HepG2 (cell line): ENCODE results near the gene TRAF3. TPM values are rescaled to one million over a fixed set of nuclear protein-coding genes. Genes with fewer than 3 reads are reported as not detected.

Experiments
- ATAC-seq: fragments of 200-7000 bp; cut with Tn5 transposase; 3 replicates; pipeline ENCODE4 v1.9.1; 2020; ENCODE audit warnings: mild to moderate bottlenecking, moderate library complexity
- BruUV-seq: library from RNA; stranded (reverse); fragments of 400-500 nt; replicated peaks from 2 replicates; lab custom pipeline; 2021; lab: Mats Ljungman, UMichigan
- CTCF ChIA-PET: fragments of 300-600 bp; formaldehyde crosslinking; extraction: SDS; loops from one replicate; lab custom pipeline; 2021; ENCODE audit warnings: low total read pairs, inconsistent platforms, low intra/inter-chr PET ratio; lab: Yijun Ruan, JAX
- POLR2A ChIA-PET: fragments of 350-600 bp; sonication (Branson Sonifier 250); formaldehyde crosslinking; loops from one replicate; lab custom pipeline; 2020; ENCODE audit warnings: antibody characterized with exemption, inconsistent platforms; lab: Yijun Ruan, JAX
- DNase-seq: peaks from one replicate; pipeline ENCODE4 v3.0.0-alpha.2; 2015; ENCODE audit warnings: low spot score
- FAIRE-seq: peaks from 3 replicates; lab custom pipeline; 2011; peaks lifted over from hg19 to GRCh38; lab: Jason Lieb, UNC
- H2AFZ ChIP-seq: one replicate; pipeline ENCODE4 v1.6.1; 2011; ENCODE audit warnings: low read length, inconsistent platforms
- H3K27ac ChIP-seq: fragments of 300-600 bp; 3 replicates; pipeline ENCODE4 v1.8.0; 2011; ENCODE audit warnings: mixed run types, mild to moderate bottlenecking, mixed read lengths, low read length, inconsistent platforms; ENCODE audit not compliant: insufficient read depth; ENCODE audit errors: extremely low read length
- H3K27me3 ChIP-seq, 2 experiments: fragments of 200-600 bp in 1 of 2; 2 replicates in 1 of 2; 3 replicates in 1 of 2; pipeline versions ENCODE4 v1.6.0 to v1.8.0; 2011; ENCODE audit warnings: low read length in 2 of 2, mild to moderate bottlenecking in 2 of 2, moderate library complexity in 2 of 2, inconsistent platforms in 1 of 2; ENCODE audit not compliant: insufficient read depth in 2 of 2, control insufficient read depth in 1 of 2
- H3K36me3 ChIP-seq, 2 experiments: fragments of 200-600 bp in 1 of 2; replicated peaks in 1 of 2; 2 replicates in 1 of 2; 3 replicates in 1 of 2; pipeline versions ENCODE4 v1.5.1 to v1.8.0; 2011; ENCODE audit warnings: low read length in 2 of 2, inconsistent platforms in 1 of 2; ENCODE audit not compliant: insufficient read depth in 2 of 2, control insufficient read depth in 1 of 2
- H3K4me1 ChIP-seq: 2 replicates; pipeline ENCODE4 v1.5.1; 2012; ENCODE audit warnings: low read length, inconsistent platforms; ENCODE audit not compliant: insufficient read depth
- H3K4me2 ChIP-seq: 2 replicates; pipeline ENCODE4 v1.6.0; 2011; ENCODE audit warnings: low read depth, low read length, inconsistent platforms
- H3K4me3 ChIP-seq, 3 experiments: fragments of 200-600 bp in 1 of 3; sonication (generic), shearing (Covaris generic) in 1 of 3; replicated peaks in 1 of 3; 2 replicates each; pipeline ENCODE4 v1.5.1; 2011 to 2016; ENCODE audit warnings: low read length in 3 of 3, inconsistent platforms in 2 of 3, low read depth in 2 of 3, mild to moderate bottlenecking in 2 of 3, control low read depth in 1 of 3, mixed read lengths in 1 of 3; ENCODE audit not compliant: insufficient read depth in 1 of 3
- H3K79me2 ChIP-seq: one replicate; pipeline ENCODE4 v1.6.1; 2011; ENCODE audit warnings: low read length, inconsistent platforms; ENCODE audit not compliant: insufficient read depth
- H3K9ac ChIP-seq: 2 replicates; pipeline ENCODE4 v1.6.0; 2011; ENCODE audit warnings: mild to moderate bottlenecking, low read depth, low read length, inconsistent platforms; ENCODE audit not compliant: insufficient read depth
- H3K9me3 ChIP-seq: 2 replicates; pipeline ENCODE4 v1.5.1; 2012; ENCODE audit warnings: mild to moderate bottlenecking, low read length
- H4K20me1 ChIP-seq: 2 replicates; pipeline ENCODE4 v1.6.0; 2011; ENCODE audit warnings: inconsistent platforms, mild to moderate bottlenecking, low read length, moderate library complexity; ENCODE audit not compliant: insufficient read depth
- CCDC6 ChIP-seq: sonication (generic); formaldehyde crosslinking; IDR thresholded peaks from 2 replicates; pipeline ENCODE4 v1.8.1; 2022; ENCODE audit warnings: mild to moderate bottlenecking, missing genetic modification reagents, moderate library complexity
- CEBPG ChIP-seq: IDR thresholded peaks from 2 replicates; pipeline ENCODE4 v1.6.1; 2016
- CSRNP1 ChIP-seq: sonication (generic); formaldehyde crosslinking; IDR thresholded peaks from 2 replicates; pipeline ENCODE4 v1.8.1; 2023; ENCODE audit warnings: mild to moderate bottlenecking, missing genetic modification reagents
- HOMEZ ChIP-seq: IDR thresholded peaks from 2 replicates; pipeline ENCODE4 v1.6.1; 2016; ENCODE audit warnings: low read depth
- PPARG ChIP-seq: conservative IDR thresholded peaks from 2 replicates; pipeline ENCODE4 v1.6.1; 2016; ENCODE audit warnings: missing biosample characterization, missing genetic modification reagents
- RAD51 ChIP-seq: fragments of 450-650 bp; IDR thresholded peaks from 2 replicates; pipeline ENCODE4 v1.6.1; 2016; ENCODE audit warnings: borderline replicate concordance
- TAF1 ChIP-seq: sonication (generic); formaldehyde crosslinking; IDR thresholded peaks from 2 replicates; pipeline ENCODE4 v1.4.0; 2020; ENCODE audit warnings: missing genetic modification reagents
- THAP8 ChIP-seq: sonication (generic); formaldehyde crosslinking; IDR thresholded peaks from 2 replicates; pipeline ENCODE4 v1.5.1; 2020; ENCODE audit warnings: missing genetic modification reagents, mild to moderate bottlenecking, borderline replicate concordance
- ZNF10 ChIP-seq: sonication (generic); formaldehyde crosslinking; IDR thresholded peaks from 2 replicates; pipeline ENCODE4 v1.4.0; 2020; ENCODE audit warnings: mild to moderate bottlenecking, low read depth, missing genetic modification reagents, borderline replicate concordance
- ZNF101 ChIP-seq: sonication (generic); formaldehyde crosslinking; IDR thresholded peaks from 2 replicates; pipeline ENCODE4 v1.4.0; 2020; ENCODE audit warnings: mild to moderate bottlenecking, low read depth, missing genetic modification reagents, borderline replicate concordance
- ZNF251 ChIP-seq: sonication (generic); formaldehyde crosslinking; IDR thresholded peaks from 2 replicates; pipeline ENCODE4 v1.9.0; 2021; ENCODE audit warnings: mild to moderate bottlenecking, missing genetic modification reagents
- ZNF430 ChIP-seq: sonication (generic); formaldehyde crosslinking; IDR thresholded peaks from 2 replicates; pipeline ENCODE4 v1.9.0; 2021; ENCODE audit warnings: mild to moderate bottlenecking, missing genetic modification reagents
- ZNF441 ChIP-seq: sonication (generic); formaldehyde crosslinking; IDR thresholded peaks from 2 replicates; pipeline ENCODE4 v1.7.0; 2021; ENCODE audit warnings: missing genetic modification reagents, borderline replicate concordance
- ZNF792 ChIP-seq: IDR thresholded peaks from 2 replicates; pipeline ENCODE4 v1.6.1; 2016
- WGBS: methylation state at CpG from one replicate; pipeline ENCODE4 v1.1.6; 2017; ENCODE audit warnings: low lambda C conversion rate; 5-methylcytosine and 5-hydroxymethylcytosine counted together
- in situ Hi-C: cut with HindIII; loops from 2 replicates; pipeline ENCODE4 v1.10.0; 2017; ENCODE audit warnings: low pct_unique_long_range_greater_than_20kb; ENCODE audit not compliant: extremely low pct_ligation_motif_present
- intact Hi-C: fragments of 100-400 bp; cut with micrococcal nuclease; formaldehyde crosslinking; loops from one replicate; pipeline ENCODE4 v1.10.0; 2022; ENCODE audit not compliant: unreplicated experiment
- polyA plus RNA-seq, 8 experiments: library from polyadenylated mRNA; depleted of rRNA in 3 of 8; stranded (reverse) in 7 of 8; unstranded in 1 of 8; fragments of >200 nt; fragmentation: Illumina TruSeq in 4 of 8; extraction: Trizol in 4 of 8; gene quantifications; 2 replicates each; pipeline versions ENCODE4 v1.2.1 to v1.2.3, GENCODE V29; 2011 to 2016; ENCODE audit warnings: low read depth in 4 of 8, missing spikeins in 1 of 8, mixed read lengths in 1 of 8; ENCODE audit not compliant: insufficient read depth in 1 of 8
- total RNA-seq, 5 experiments: library from RNA; depleted of rRNA; stranded (reverse); fragments of >200 nt; fragmentation: Illumina TruSeq; extraction: Trizol; gene quantifications; 2 replicates each; pipeline ENCODE4 v1.2.3, GENCODE V29; 2016; ENCODE audit warnings: low read depth in 1 of 5

TRAF3 gene
- total and polyA plus RNA-seq, 2 of the 13 experiments (the other 11 are each of a cell fraction or from before 2014, with no cell fraction given) = 6.9 to 12.2 TPM

GRCh38 chr14:102954081-102954789 is 177.0 kb downstream of the TRAF3 start (continued):
- TF ChIP-seq THAP8 (CRISPR knock-in tag) (no peak), HOMEZ (no peak), CEBPG (CRISPR knock-in tag) (no peak), TAF1 (CRISPR knock-in tag) (no peak), CCDC6 (no peak), RAD51 (no peak), ZNF10 (CRISPR knock-in tag) (no peak), ZNF441 (CRISPR knock-in tag) (no peak)

GRCh38 chr14:102955636-102956408 is 178.6 kb downstream of the TRAF3 start:
- H3K4me3 ChIP-seq = no peak overlapping the region
- no peaks in the 10 kb centered on the region for H3K9me3 ChIP-seq
- H3K4me2 ChIP-seq = no peak overlapping the region
- H3K27ac ChIP-seq = no peak overlapping the region
- DNase-seq = no peak
- no peak overlapping the region for H2AFZ ChIP-seq
- in situ Hi-C loops (no loop called here), intact Hi-C loops (no loop called here)
- H3K36me3 ChIP-seq = peaks cover 24 to 37% of the 10 kb centered on the region in 2 experiments
- FAIRE-seq = no peak
- H4K20me1 ChIP-seq = no peaks in the 10 kb centered on the region
- CTCF ChIA-PET = no interaction called here
- WGBS = 95% methylated on average over 8 of the region's 8 CpGs
- no peak overlapping the region for H3K9ac ChIP-seq
- no TSS peak for BruUV-seq
- no peak for ATAC-seq
- no peaks in the 10 kb centered on the region for H3K4me1 ChIP-seq
- POLR2A ChIA-PET = no interaction called here
- no peaks in the 10 kb centered on the region for H3K79me2 ChIP-seq
- no peak for TF ChIP-seq CSRNP1
- no peak for TF ChIP-seq ZNF430 (CRISPR knock-in tag)
- TF ChIP-seq ZNF792 (CRISPR knock-in tag) = no peak
- TF ChIP-seq ZNF101 (CRISPR knock-in tag) = no peak
- no peak for TF ChIP-seq ZNF251 (CRISPR knock-in tag)
- no peak for TF ChIP-seq PPARG
- no peaks in the 10 kb centered on the region for H3K27me3 ChIP-seq
